ENCODE measurements around the gene ZNF883. TPM values are rescaled to one million over a fixed set of nuclear protein-coding genes. Genes with fewer than 3 reads are reported as not detected.

Gene ZNF883
- total RNA-seq, 2 experiments from 2014 or later, result 0.30 to 0.31 TPM

- ATAC-seq (ENCODE audit: poor library complexity) (no peak), DNase-seq (no peak)
- Mint-ChIP-seq H3K4me1 (ENCODE audit: low read depth) (no peaks in the 10 kb centered on the region), H3K27me3 (peaks cover 13% of the 10 kb centered on the region), H3K4me3 (no peak overlapping the region), H3K36me3 (ENCODE audit: low read depth) (peaks cover 15% of the 10 kb centered on the region), H3K9me3 (peaks cover 21% of the 10 kb centered on the region), H3K27ac (no peak overlapping the region)
- Histone ChIP-seq H3K36me3 (ENCODE audit: insufficient read depth, low read length) (no peaks in the 10 kb centered on the region), H3K27me3 (ENCODE audit: control insufficient read depth in 1 of 2, insufficient read depth in 2 of 2, low read length in 2 of 2) (peaks cover 0 to 7% of the 10 kb centered on the region in 2 experiments), H3K4me3 (ENCODE audit: low read length) (no peak overlapping the region), H3K4me1 (ENCODE audit: insufficient read depth, low read length) (no peaks in the 10 kb centered on the region), H3K9me3 (ENCODE audit: control insufficient read depth in 1 of 2, insufficient read depth in 1 of 2, low read length in 2 of 2) (peaks cover 15 to 46% of the 10 kb centered on the region in 2 experiments), H3K27ac (ENCODE audit: low read depth in 1 of 2, low read length in 2 of 2) (no peak overlapping the region)
- POLR2A ChIA-PET, result no interaction called here
- intact Hi-C loops (cut with DNase I, micrococcal nuclease), result no loop called here
- no peak for TF ChIP-seq CTCF (IDR thresholded peaks at IDR 0.05)
- CTCF ChIA-PET, result no interaction called here
Observed at GRCh38 chr9:113018247-113018646, 6.3 kb upstream of the ZNF883 start.

GRCh38 chr9:113012492-113012891 lies 500 bp upstream of the ZNF883 start:
- peaks cover 16 to 24% of the 10 kb centered on the region in 2 experiments for H3K9me3 ChIP-seq (ENCODE audit: control insufficient read depth in 1 of 2, insufficient read depth in 1 of 2, low read length in 2 of 2)
- no peak for TF ChIP-seq CTCF (IDR thresholded peaks at IDR 0.05)
- peaks cover 19% of the 10 kb centered on the region for H3K9me3 Mint-ChIP-seq
- H3K4me1 ChIP-seq (ENCODE audit: insufficient read depth, low read length), result no peaks in the 10 kb centered on the region
- no peak overlapping the region for H3K27ac ChIP-seq (ENCODE audit: low read depth in 1 of 2, low read length in 2 of 2)
- intact Hi-C loops (cut with DNase I, micrococcal nuclease), result no loop called here
- no peak for ATAC-seq (ENCODE audit: poor library complexity)
- H3K27ac Mint-ChIP-seq, result no peak overlapping the region
- H3K4me3 ChIP-seq (ENCODE audit: low read length), result peak overlapping the region; percentile 39
- no peak overlapping the region for H3K4me3 Mint-ChIP-seq
- H3K36me3 Mint-ChIP-seq (ENCODE audit: low read depth), result peaks cover 43% of the 10 kb centered on the region
- CTCF ChIA-PET, result no interaction called here
- DNase-seq, result no peak
- H3K27me3 ChIP-seq (ENCODE audit: control insufficient read depth in 1 of 2, insufficient read depth in 2 of 2, low read length in 2 of 2), result peaks cover 7% of the 10 kb centered on the region in 2 experiments
- POLR2A ChIA-PET, result no interaction called here
- no peaks in the 10 kb centered on the region for H3K4me1 Mint-ChIP-seq (ENCODE audit: low read depth)
- no peaks in the 10 kb centered on the region for H3K36me3 ChIP-seq (ENCODE audit: insufficient read depth, low read length)
- H3K27me3 Mint-ChIP-seq, result peaks cover 47% of the 10 kb centered on the region

GRCh38 chr9:113005777-113006176 lies 6.2 kb downstream of the ZNF883 start:
- Mint-ChIP-seq H3K27me3 (peaks cover 13% of the 10 kb centered on the region), H3K4me1 (ENCODE audit: low read depth) (no peaks in the 10 kb centered on the region), H3K36me3 (ENCODE audit: low read depth) (peaks cover 55% of the 10 kb centered on the region), H3K4me3 (no peak overlapping the region), H3K27ac (no peak overlapping the region), H3K9me3 (peaks cover 14% of the 10 kb centered on the region)
- ATAC-seq (ENCODE audit: poor library complexity) (no peak), DNase-seq (no peak)
- Histone ChIP-seq H3K27me3 (ENCODE audit: control insufficient read depth in 1 of 2, insufficient read depth in 2 of 2, low read length in 2 of 2) (no peaks in the 10 kb centered on the region), H3K27ac (ENCODE audit: low read depth in 1 of 2, low read length in 2 of 2) (no peak overlapping the region), H3K4me1 (ENCODE audit: insufficient read depth, low read length) (no peaks in the 10 kb centered on the region), H3K4me3 (ENCODE audit: low read length) (no peak overlapping the region), H3K9me3 (ENCODE audit: control insufficient read depth in 1 of 2, insufficient read depth in 1 of 2, low read length in 2 of 2) (peaks cover 11 to 25% of the 10 kb centered on the region in 2 experiments), H3K36me3 (ENCODE audit: insufficient read depth, low read length) (no peaks in the 10 kb centered on the region)
- intact Hi-C loops (cut with DNase I, micrococcal nuclease), result no loop called here
- CTCF ChIA-PET, result no interaction called here
- TF ChIP-seq CTCF (IDR thresholded peaks at IDR 0.05), result no peak
- POLR2A ChIA-PET, result no interaction called here
